Prostate gland (tissue), 2 donors: Measurements from ENCODE around the gene COL5A1.

Experiments used
- CTCF ChIP-seq, 4 experiments: fragments of 200-600 bp in 2 of 4; fragments of 450-650 bp in 2 of 4; sonication (generic) in 2 of 4; IDR thresholded peaks; 1 replicate in 3 of 4; 2 replicates in 1 of 4; pipeline ENCODE4 v1.5.1; 2016 to 2019; ENCODE audit warnings: antibody characterized with exemption in 4 of 4, mild to moderate bottlenecking in 2 of 4, moderate library complexity in 2 of 4
- POLR2A ChIP-seq: fragments of 450-650 bp; IDR thresholded peaks from one replicate; pipeline ENCODE4 v1.6.1; 2016; ENCODE audit warnings: antibody characterized with exemption, mild to moderate bottlenecking

GRCh38 chr9:134830926-134831720 is 189.5 kb downstream of the COL5A1 start:
- TF ChIP-seq CTCF (IDR thresholded peaks at IDR 0.05) (no peak), POLR2A (no peak)
